HL-60 (cell line): ENCODE results near the gene ACBD7.

ENCODE experiments used
- DNase-seq, 2 experiments: peaks; one replicate each; pipeline ENCODE4 v3.0.0-alpha.2; 2010 to 2020; ENCODE audit warnings: low read depth in 1 of 2, low spot score in 1 of 2
- H3K27ac ChIP-seq: fragments of 250-450 bp; sonication (Bioruptor Pico); replicated peaks from 2 replicates; pipeline ENCODE4 v1.5.1; 2020; ENCODE audit warnings: mild to moderate bottlenecking, moderate library complexity
- H3K27me3 ChIP-seq: fragments of 250-450 bp; sonication (Bioruptor Pico); 2 replicates; pipeline ENCODE4 v1.5.1; 2021; ENCODE audit warnings: mild to moderate bottlenecking, moderate library complexity; ENCODE audit not compliant: insufficient read depth, poor library complexity, severe bottlenecking
- H3K4me3 ChIP-seq: replicated peaks from 2 replicates; pipeline ENCODE4 v1.5.1; 2011; ENCODE audit warnings: mild to moderate bottlenecking, control low read depth, low read length; ENCODE audit not compliant: insufficient read depth
- GABPA ChIP-seq: IDR thresholded peaks from 2 replicates; pipeline ENCODE4 v1.6.1; 2012; ENCODE audit warnings: low read depth
- POLR2AphosphoS5 ChIP-seq: IDR thresholded peaks from 2 replicates; pipeline ENCODE4 v1.6.1; 2012; ENCODE audit warnings: low read depth
- SPI1 ChIP-seq: IDR thresholded peaks from 2 replicates; pipeline ENCODE4 v1.6.1; 2012; ENCODE audit warnings: low read depth, mild to moderate bottlenecking, borderline replicate concordance
- TF ChIP-seq, protein P1 (sequence below): IDR thresholded peaks from one replicate; pipeline ENCODE4 v1.5.1; 2011; ENCODE audit warnings: low read length, control low read depth, inconsistent platforms; ENCODE audit not compliant: insufficient read depth
- TF ChIP-seq, protein P2 (sequence below): IDR thresholded peaks from 2 replicates; pipeline ENCODE4 v1.6.1; 2012; ENCODE audit warnings: low read depth; ENCODE audit not compliant: insufficient replicate concordance

ACBD7 gene

DNA sequence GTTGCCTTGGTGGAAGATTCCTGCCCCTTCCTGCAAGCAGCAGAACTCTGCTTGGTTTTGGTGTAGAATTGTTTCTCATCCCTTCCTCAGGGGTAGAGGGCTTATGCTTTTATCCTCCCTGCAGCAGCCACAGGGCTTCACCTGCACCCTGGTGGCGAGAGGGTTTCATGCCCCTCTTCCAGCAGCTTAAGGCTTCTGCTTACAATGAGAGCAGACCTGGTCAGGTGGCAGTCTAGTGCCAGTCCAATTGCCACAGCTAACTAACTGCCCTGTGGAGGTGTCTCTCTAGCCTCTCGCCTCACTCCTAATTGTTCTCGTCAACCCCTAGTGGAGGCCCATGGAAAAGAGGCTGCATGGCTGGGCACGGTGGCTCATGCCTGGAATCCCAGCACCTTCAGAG is 19.3 kb downstream of the ACBD7 start:
- H3K4me3 ChIP-seq: no peak overlapping the region
- H3K27me3 ChIP-seq: no peaks in the 10 kb centered on the region
- no peak for DNase-seq
- TF ChIP-seq, protein P1, sequence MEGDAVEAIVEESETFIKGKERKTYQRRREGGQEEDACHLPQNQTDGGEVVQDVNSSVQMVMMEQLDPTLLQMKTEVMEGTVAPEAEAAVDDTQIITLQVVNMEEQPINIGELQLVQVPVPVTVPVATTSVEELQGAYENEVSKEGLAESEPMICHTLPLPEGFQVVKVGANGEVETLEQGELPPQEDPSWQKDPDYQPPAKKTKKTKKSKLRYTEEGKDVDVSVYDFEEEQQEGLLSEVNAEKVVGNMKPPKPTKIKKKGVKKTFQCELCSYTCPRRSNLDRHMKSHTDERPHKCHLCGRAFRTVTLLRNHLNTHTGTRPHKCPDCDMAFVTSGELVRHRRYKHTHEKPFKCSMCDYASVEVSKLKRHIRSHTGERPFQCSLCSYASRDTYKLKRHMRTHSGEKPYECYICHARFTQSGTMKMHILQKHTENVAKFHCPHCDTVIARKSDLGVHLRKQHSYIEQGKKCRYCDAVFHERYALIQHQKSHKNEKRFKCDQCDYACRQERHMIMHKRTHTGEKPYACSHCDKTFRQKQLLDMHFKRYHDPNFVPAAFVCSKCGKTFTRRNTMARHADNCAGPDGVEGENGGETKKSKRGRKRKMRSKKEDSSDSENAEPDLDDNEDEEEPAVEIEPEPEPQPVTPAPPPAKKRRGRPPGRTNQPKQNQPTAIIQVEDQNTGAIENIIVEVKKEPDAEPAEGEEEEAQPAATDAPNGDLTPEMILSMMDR: no peak
- no peak overlapping the region for H3K27ac ChIP-seq

DNA sequence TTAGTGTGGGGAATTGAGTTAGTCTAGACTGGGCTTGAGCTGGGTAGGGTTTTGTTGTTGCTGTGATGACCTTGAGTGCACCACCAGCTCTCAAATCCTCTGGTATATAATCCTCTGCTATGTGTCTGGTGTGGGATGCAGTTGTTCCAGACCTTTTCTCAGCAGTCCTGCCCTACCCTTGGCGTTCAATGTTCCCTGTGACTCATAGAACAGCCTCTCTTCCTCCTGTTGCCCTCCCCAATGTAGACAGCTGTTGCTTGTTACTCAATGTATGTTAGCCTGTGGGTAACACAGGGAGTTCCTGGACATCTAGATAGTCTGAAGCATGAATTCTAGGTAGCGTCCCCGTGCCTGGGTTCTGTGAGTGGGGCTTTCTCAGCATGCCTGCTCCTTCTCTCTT is 19.8 kb downstream of the ACBD7 start:
- no peak overlapping the region for H3K4me3 ChIP-seq
- TF ChIP-seq GABPA (no peak), POLR2AphosphoS5 (no peak)
- TF ChIP-seq, protein P2, sequence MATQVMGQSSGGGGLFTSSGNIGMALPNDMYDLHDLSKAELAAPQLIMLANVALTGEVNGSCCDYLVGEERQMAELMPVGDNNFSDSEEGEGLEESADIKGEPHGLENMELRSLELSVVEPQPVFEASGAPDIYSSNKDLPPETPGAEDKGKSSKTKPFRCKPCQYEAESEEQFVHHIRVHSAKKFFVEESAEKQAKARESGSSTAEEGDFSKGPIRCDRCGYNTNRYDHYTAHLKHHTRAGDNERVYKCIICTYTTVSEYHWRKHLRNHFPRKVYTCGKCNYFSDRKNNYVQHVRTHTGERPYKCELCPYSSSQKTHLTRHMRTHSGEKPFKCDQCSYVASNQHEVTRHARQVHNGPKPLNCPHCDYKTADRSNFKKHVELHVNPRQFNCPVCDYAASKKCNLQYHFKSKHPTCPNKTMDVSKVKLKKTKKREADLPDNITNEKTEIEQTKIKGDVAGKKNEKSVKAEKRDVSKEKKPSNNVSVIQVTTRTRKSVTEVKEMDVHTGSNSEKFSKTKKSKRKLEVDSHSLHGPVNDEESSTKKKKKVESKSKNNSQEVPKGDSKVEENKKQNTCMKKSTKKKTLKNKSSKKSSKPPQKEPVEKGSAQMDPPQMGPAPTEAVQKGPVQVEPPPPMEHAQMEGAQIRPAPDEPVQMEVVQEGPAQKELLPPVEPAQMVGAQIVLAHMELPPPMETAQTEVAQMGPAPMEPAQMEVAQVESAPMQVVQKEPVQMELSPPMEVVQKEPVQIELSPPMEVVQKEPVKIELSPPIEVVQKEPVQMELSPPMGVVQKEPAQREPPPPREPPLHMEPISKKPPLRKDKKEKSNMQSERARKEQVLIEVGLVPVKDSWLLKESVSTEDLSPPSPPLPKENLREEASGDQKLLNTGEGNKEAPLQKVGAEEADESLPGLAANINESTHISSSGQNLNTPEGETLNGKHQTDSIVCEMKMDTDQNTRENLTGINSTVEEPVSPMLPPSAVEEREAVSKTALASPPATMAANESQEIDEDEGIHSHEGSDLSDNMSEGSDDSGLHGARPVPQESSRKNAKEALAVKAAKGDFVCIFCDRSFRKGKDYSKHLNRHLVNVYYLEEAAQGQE: no peak
- TF ChIP-seq, protein P1: no peak
- H3K27ac ChIP-seq: no peak overlapping the region
- no peaks in the 10 kb centered on the region for H3K27me3 ChIP-seq
- no peak for DNase-seq

DNA sequence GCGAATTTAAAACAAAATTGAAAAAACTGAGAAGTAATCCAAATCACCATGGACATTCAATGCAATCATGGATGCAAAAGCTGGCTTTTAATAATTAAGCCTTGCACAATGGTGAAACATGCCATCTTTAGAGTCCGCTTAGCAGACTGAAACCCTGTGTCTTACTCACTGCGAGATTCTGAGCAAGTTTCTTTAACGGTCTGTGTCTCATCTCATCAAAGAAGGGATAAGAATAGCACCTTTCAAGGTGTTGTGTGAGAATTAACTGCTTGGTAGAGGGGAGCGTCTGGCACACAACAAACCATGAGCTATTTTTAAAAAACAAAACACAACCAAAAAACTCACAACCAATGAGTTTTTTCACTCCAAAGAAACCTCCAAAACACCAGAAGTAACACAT is 21.4 kb downstream of the ACBD7 start:
- DNase-seq: no peak
- H3K27ac ChIP-seq: no peak overlapping the region
- no peak for TF ChIP-seq GABPA
- TF ChIP-seq POLR2AphosphoS5: no peak
- TF ChIP-seq, protein P1: no peak
- TF ChIP-seq, protein P2: no peak
- no peak for TF ChIP-seq SPI1
- no peak overlapping the region for H3K4me3 ChIP-seq
- no peaks in the 10 kb centered on the region for H3K27me3 ChIP-seq

DNA sequence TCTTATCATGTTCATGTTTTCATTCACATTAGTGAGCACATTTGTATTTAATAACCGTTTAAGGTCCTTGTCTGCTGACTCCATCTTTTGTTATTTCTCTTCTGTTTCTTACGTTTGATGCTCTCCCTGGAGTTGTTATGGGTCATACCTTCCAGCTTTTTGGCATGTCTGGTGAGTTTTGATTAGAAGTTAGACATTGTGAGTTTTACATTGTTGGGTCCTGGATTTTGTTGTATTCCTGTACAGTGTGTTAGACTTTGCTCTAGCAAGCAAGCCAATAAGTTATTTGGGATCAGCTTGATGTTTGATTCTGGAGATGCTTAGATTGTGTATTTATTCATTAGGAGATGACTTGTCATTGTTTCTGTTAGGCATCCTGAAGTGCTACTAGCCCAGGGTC is 27.9 kb downstream of the ACBD7 start:
- TF ChIP-seq GABPA: no peak
- TF ChIP-seq, protein P1: no peak
- TF ChIP-seq, protein P2: no peak
- TF ChIP-seq SPI1: no peak
- no peak for TF ChIP-seq POLR2AphosphoS5
- DNase-seq: no peak
- H3K27me3 ChIP-seq: no peaks in the 10 kb centered on the region
- no peak overlapping the region for H3K27ac ChIP-seq
- H3K4me3 ChIP-seq: no peak overlapping the region
